OCI-LY7 (cell line): ENCODE measurements around the gene KRT17. TPM values are rescaled to one million over a fixed set of nuclear protein-coding genes. Genes with fewer than 3 reads are reported as not detected.

ENCODE experiments used
- BruUV-seq: library from RNA; stranded (reverse); fragments of 400-500 nt; replicated peaks from 2 replicates; lab custom pipeline; 2021; lab: Mats Ljungman, UMichigan
- CTCF ChIA-PET: fragments of 300-600 bp; sonication (Branson Sonifier 250); formaldehyde crosslinking; loops from one replicate; lab custom pipeline; 2022; ENCODE audit warnings: antibody characterized with exemption; ENCODE audit not compliant: unreplicated experiment; lab: Charles Lee
- POLR2A ChIA-PET: fragments of 300-600 bp; sonication (Branson Sonifier 250); formaldehyde crosslinking; loops from one replicate; lab custom pipeline; 2022; ENCODE audit warnings: antibody characterized with exemption; lab: Charles Lee
- DNase-seq: peaks from one replicate; pipeline ENCODE4 v3.0.0-alpha.2; 2015; ENCODE audit warnings: low spot score
- H2AFZ ChIP-seq: fragments of 200-600 bp; sonication (generic), shearing (Covaris generic); 2 replicates; pipeline ENCODE4 v1.6.1; 2014; ENCODE audit warnings: mild to moderate bottlenecking, antibody characterized with exemption, low read length, moderate library complexity
- H3K27ac ChIP-seq: fragments of 200-600 bp; sonication (generic); 2 replicates; pipeline ENCODE4 v1.5.1; 2014; ENCODE audit warnings: mixed run types, low read depth, mild to moderate bottlenecking, moderate library complexity, low read length, inconsistent platforms; ENCODE audit not compliant: poor library complexity, severe bottlenecking
- H3K36me3 ChIP-seq: fragments of 200-600 bp; sonication (generic); 2 replicates; pipeline ENCODE4 v1.6.1; 2014; ENCODE audit warnings: mild to moderate bottlenecking, antibody characterized with exemption, low read length, moderate library complexity, mixed read lengths; ENCODE audit not compliant: insufficient read depth
- H3K4me1 ChIP-seq: fragments of 200-600 bp; sonication (generic); 2 replicates; pipeline ENCODE4 v1.5.1; 2014; ENCODE audit warnings: mild to moderate bottlenecking, low read length; ENCODE audit not compliant: insufficient read depth, poor library complexity, severe bottlenecking
- H3K4me2 ChIP-seq: fragments of 200-600 bp; sonication (generic); 2 replicates; pipeline ENCODE4 v1.6.1; 2014; ENCODE audit warnings: mild to moderate bottlenecking, low read length
- H3K4me3 ChIP-seq: fragments of 200-600 bp; sonication (generic); 2 replicates; pipeline ENCODE4 v1.5.1; 2014; ENCODE audit warnings: mild to moderate bottlenecking, low read depth, low read length; ENCODE audit not compliant: poor library complexity, severe bottlenecking
- H3K79me2 ChIP-seq: fragments of 200-600 bp; sonication (generic); 2 replicates; pipeline ENCODE4 v1.6.1; 2016; ENCODE audit warnings: low read depth, mild to moderate bottlenecking, low read length, moderate library complexity, mixed read lengths; ENCODE audit not compliant: insufficient read depth
- H3K9me2 ChIP-seq: fragments of 200-600 bp; sonication (generic); 2 replicates; pipeline ENCODE4 v1.6.1; 2016; ENCODE audit warnings: mild to moderate bottlenecking, low read length, mixed read lengths; ENCODE audit not compliant: insufficient read depth
- H3K9me3 ChIP-seq: fragments of 200-600 bp; sonication (generic); 2 replicates; pipeline ENCODE4 v1.6.1; 2014; ENCODE audit warnings: mild to moderate bottlenecking, mixed run types, low read length, mixed read lengths
- H4K20me1 ChIP-seq: fragments of 200-600 bp; sonication (generic); 2 replicates; pipeline ENCODE4 v1.6.1; 2014; ENCODE audit warnings: mild to moderate bottlenecking, antibody characterized with exemption, low read length, moderate library complexity, mixed read lengths; ENCODE audit not compliant: insufficient read depth
- EZH2phosphoT487 ChIP-seq: fragments of 200-600 bp; sonication (generic); IDR thresholded peaks from 2 replicates; pipeline ENCODE4 v1.6.1; 2018; ENCODE audit warnings: low read depth, borderline replicate concordance, mild to moderate bottlenecking, mixed run types, antibody characterized with exemption, low read length, moderate library complexity, mixed read lengths
- intact Hi-C: fragments of 100-400 bp; cut with micrococcal nuclease; formaldehyde crosslinking; loops from one replicate; pipeline ENCODE4 v1.10.0; 2022; ENCODE audit not compliant: unreplicated experiment
- total RNA-seq, 2 experiments: library from RNA; depleted of rRNA in 1 of 2; stranded (reverse); fragments of >200 nt in 1 of 2; shearing (Covaris generic) in 1 of 2; gene quantifications; 2 replicates each; pipeline ENCODE4 v1.2.3, GENCODE V29; 2014 to 2022
- TF ChIP-seq, protein P1 (sequence below): fragments of 200-600 bp; sonication (generic); conservative IDR thresholded peaks from 2 replicates; pipeline ENCODE4 v1.5.1; 2014; ENCODE audit warnings: mild to moderate bottlenecking, antibody characterized with exemption, low read length, moderate library complexity, mixed read lengths

The KRT17 gene
- total RNA-seq, 2 experiments from 2014 or later, result 2.1 TPM; not detected in 1

DNA sequence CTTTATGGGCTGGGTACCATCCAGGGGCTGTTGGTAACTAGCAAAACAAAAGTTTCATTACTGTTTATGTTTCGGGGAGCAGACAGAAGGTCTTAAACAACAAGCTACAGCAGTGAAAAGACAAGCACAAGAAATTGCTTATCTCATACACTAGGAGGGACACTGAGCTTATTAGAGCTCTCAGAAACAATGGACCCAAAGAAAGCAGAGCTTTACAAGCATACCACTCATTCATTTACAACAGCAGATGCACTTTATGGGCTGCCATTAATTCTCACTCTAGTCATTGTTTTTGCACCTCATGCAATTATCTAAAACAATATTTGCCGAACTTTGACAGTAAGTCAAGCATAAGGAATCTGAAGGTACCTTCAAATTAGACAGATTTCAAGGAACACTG lies 21.9 kb downstream of the KRT17 start:
- no peaks in the 10 kb centered on the region for H3K4me1 ChIP-seq
- POLR2A ChIA-PET, result no interaction called here
- no peak overlapping the region for H3K27ac ChIP-seq
- DNase-seq, result no peak
- no peak overlapping the region for H3K4me3 ChIP-seq
- BruUV-seq, result no TSS peak
- H3K9me3 ChIP-seq, result 0 out of 2 replicates have a peak, but pooled peaks cover 5% of the 10 kb centered on the region
- CTCF ChIA-PET, result interaction anchor here (0.6 kb wide), 1 partner anchor 51 kb away, joined by 3 read pairs; no protein-coding TSS in a partner anchor
- H3K36me3 ChIP-seq, result no peaks in the 10 kb centered on the region
- no peaks in the 10 kb centered on the region for H3K79me2 ChIP-seq
- TF ChIP-seq EZH2phosphoT487, result no peak
- TF ChIP-seq, protein P1, sequence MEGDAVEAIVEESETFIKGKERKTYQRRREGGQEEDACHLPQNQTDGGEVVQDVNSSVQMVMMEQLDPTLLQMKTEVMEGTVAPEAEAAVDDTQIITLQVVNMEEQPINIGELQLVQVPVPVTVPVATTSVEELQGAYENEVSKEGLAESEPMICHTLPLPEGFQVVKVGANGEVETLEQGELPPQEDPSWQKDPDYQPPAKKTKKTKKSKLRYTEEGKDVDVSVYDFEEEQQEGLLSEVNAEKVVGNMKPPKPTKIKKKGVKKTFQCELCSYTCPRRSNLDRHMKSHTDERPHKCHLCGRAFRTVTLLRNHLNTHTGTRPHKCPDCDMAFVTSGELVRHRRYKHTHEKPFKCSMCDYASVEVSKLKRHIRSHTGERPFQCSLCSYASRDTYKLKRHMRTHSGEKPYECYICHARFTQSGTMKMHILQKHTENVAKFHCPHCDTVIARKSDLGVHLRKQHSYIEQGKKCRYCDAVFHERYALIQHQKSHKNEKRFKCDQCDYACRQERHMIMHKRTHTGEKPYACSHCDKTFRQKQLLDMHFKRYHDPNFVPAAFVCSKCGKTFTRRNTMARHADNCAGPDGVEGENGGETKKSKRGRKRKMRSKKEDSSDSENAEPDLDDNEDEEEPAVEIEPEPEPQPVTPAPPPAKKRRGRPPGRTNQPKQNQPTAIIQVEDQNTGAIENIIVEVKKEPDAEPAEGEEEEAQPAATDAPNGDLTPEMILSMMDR, result no peak
- H3K4me2 ChIP-seq, result no peak overlapping the region
- intact Hi-C loops, result no loop called here
- H4K20me1 ChIP-seq, result no peaks in the 10 kb centered on the region
- H2AFZ ChIP-seq, result no peak overlapping the region
- H3K9me2 ChIP-seq, result no peaks in the 10 kb centered on the region

DNA sequence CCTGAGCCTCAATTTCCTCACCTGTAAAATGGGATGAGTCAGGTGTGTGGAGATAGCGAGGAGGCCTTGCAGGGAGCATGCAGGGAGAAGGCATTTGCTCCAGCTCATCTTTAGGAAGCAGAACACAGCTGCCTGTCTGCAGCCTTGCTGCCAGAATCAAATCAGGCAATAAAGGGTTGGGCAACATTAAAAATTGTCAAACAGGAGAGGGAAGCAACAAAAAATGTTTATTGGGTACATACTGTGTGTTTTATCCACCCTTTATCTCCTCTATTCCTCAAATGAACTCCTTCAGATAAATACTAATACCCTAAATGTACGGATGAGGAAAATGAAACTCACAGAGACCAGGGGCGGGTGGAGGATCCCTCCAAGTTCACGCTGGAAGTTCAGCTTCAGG lies 24.1 kb downstream of the KRT17 start:
- Histone ChIP-seq H3K9me2 (no peaks in the 10 kb centered on the region), H3K36me3 (no peaks in the 10 kb centered on the region), H3K9me3 (no peaks in the 10 kb centered on the region), H3K27ac (no peak overlapping the region), H3K4me3 (no peak overlapping the region), H3K4me2 (no peak overlapping the region), H4K20me1 (no peaks in the 10 kb centered on the region), H3K4me1 (no peaks in the 10 kb centered on the region), H3K79me2 (no peaks in the 10 kb centered on the region), H2AFZ (no peak overlapping the region)
- intact Hi-C loops, result no loop called here
- ChIA-PET POLR2A (no interaction called here), CTCF (no interaction called here)
- BruUV-seq, result no TSS peak
- TF ChIP-seq, protein P1, result no peak
- TF ChIP-seq EZH2phosphoT487, result no peak
- DNase-seq, result no peak

DNA sequence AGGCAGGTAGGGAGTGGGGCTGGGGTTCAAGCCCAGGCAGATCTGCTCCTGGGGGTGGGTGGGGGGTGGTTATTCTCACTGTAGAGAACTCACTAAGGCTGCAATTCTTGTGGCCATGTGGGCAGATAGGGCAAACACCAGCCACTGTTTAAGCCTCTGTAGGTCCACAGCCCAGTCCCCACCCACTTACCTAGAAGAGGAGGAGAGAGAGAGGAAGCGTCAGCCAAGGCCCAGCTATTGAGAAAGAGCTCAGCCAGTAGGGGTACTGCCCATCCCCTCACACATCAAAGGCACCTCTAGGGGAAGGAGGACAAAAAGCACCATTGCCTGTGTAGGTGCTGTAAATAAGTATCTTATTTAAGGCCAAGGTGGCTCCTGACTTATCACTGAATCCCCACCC lies 24.7 kb downstream of the KRT17 start:
- no peaks in the 10 kb centered on the region for H4K20me1 ChIP-seq
- CTCF ChIA-PET, result no interaction called here
- no peak for DNase-seq
- H3K4me3 ChIP-seq, result no peak overlapping the region
- H3K36me3 ChIP-seq, result no peaks in the 10 kb centered on the region
- intact Hi-C loops, result no loop called here
- no peak overlapping the region for H3K4me2 ChIP-seq
- H3K4me1 ChIP-seq, result no peaks in the 10 kb centered on the region
- H3K9me2 ChIP-seq, result no peaks in the 10 kb centered on the region
- no peak overlapping the region for H3K27ac ChIP-seq
- no peaks in the 10 kb centered on the region for H3K9me3 ChIP-seq
- BruUV-seq, result no TSS peak
- no peak for TF ChIP-seq EZH2phosphoT487
- TF ChIP-seq, protein P1, result no peak
- no peak overlapping the region for H2AFZ ChIP-seq
- no peaks in the 10 kb centered on the region for H3K79me2 ChIP-seq
- POLR2A ChIA-PET, result no interaction called here
